A375 (cell line): Measurements from ENCODE around the gene CADPS2. TPM values are rescaled to one million over a fixed set of nuclear protein-coding genes. Genes with fewer than 3 reads are reported as not detected.

Experiments
- small RNA-seq: library from RNA; depleted of rRNA; stranded (forward); fragments of <200 nt; gene quantifications from one replicate; pipeline ENCODE3, GENCODE V24; 2014
- total RNA-seq: library from RNA; depleted of rRNA; stranded (reverse); fragments of >200 nt; shearing (Covaris generic); gene quantifications from 2 replicates; pipeline ENCODE4 v1.2.3, GENCODE V29; 2014; rRNA removed

Gene CADPS2
- total RNA-seq: 14.3 and 14.6 TPM in 2 replicates

GRCh38 chr7:122886357-122887081 lies at the start of gene CADPS2:
Gene CADPS2, minus strand, starts transcription at chr7:122886460. Its CDS starts 123 bp downstream, at chr7:122886337.

GRCh38 chr7:122702872-122703510 lies 183.3 kb downstream of the CADPS2 start, which contains the start of gene RNF148:
Gene RNF148, minus strand, starts transcription at chr7:122702922. Its CDS starts 172 bp downstream, at chr7:122702750.

GRCh38 chr7:122699017-122699416 lies 187.2 kb downstream of the CADPS2 start, which contains the start of gene RNF133:
Gene RNF133, minus strand, starts transcription at chr7:122699117. Its CDS starts 199 bp downstream, at chr7:122698918.

GRCh38 chr7:122304319-122304975 lies 581.8 kb downstream of the CADPS2 start, which contains the start of gene FEZF1:
Gene FEZF1, minus strand, starts transcription at chr7:122304750. Its CDS starts 313 bp downstream, at chr7:122304437.

Small RNA genes lying within 50 kb of the gene (small RNA-seq; reads per million reads assigned to genes)
- not detected for gene AC006463.1

Other genes with a start within 250 kb of the CADPS2 start
- gene RNF133, start 187.3 kb downstream of the CADPS2 start, total RNA-seq: 0.29 and 0.49 TPM in 2 replicates
- gene RNF148, start 183.5 kb downstream of the CADPS2 start, total RNA-seq: 0.87 and 1.1 TPM in 2 replicates
- not detected in 2 replicates for gene TAS2R16, start 109.2 kb upstream of the CADPS2 start, total RNA-seq